HG03159 (cell line): ENCODE measurements around the gene HOXA7.

ENCODE experiments used
- ATAC-seq: cut with Tn5 transposase; IDR thresholded peaks from one replicate; pipeline ENCODE4 v1.9.1; 2021; ENCODE audit warnings: mild to moderate bottlenecking, moderate library complexity; ENCODE audit not compliant: unreplicated experiment

HOXA7 gene

GRCh38 chr7:27137640-27138315, 18.7 kb downstream of the HOXA7 start:
- ATAC-seq: no peak

- no peak for ATAC-seq
Observed at GRCh38 chr7:27134392-27134791, 22.1 kb downstream of the HOXA7 start.

GRCh38 chr7:27133409-27134231, 22.9 kb downstream of the HOXA7 start:
- no peak for ATAC-seq

- ATAC-seq: no peak
Observed at GRCh38 chr7:27132978-27133377, 23.5 kb downstream of the HOXA7 start.

GRCh38 chr7:27132214-27132613, 24.3 kb downstream of the HOXA7 start:
- no peak for ATAC-seq

- ATAC-seq: no peak
Observed at GRCh38 chr7:27131390-27131819, 25.1 kb downstream of the HOXA7 start.

- no peak for ATAC-seq
Observed at GRCh38 chr7:27130540-27131389, 25.7 kb downstream of the HOXA7 start, which contains the start of gene HOXA4. TSS of gene HOXA4 (minus strand) at chr7:27130757. CDS start at chr7:27130733, 24 bp downstream.

- no peak for ATAC-seq
Observed at GRCh38 chr7:27129729-27130539, 26.5 kb downstream of the HOXA7 start.

GRCh38 chr7:27128776-27129728, 27.4 kb downstream of the HOXA7 start:
- ATAC-seq: no peak

- no peak for ATAC-seq
Observed at GRCh38 chr7:27128034-27128433, 28.4 kb downstream of the HOXA7 start.

GRCh38 chr7:27126596-27127327, 29.7 kb downstream of the HOXA7 start:
- no peak for ATAC-seq

GRCh38 chr7:27125986-27126394, 30.5 kb downstream of the HOXA7 start:
- no peak for ATAC-seq

- ATAC-seq: no peak
Observed at GRCh38 chr7:27124902-27125689, 31.4 kb downstream of the HOXA7 start.

GRCh38 chr7:27124096-27124901, 32.2 kb downstream of the HOXA7 start:
- no peak for ATAC-seq

GRCh38 chr7:27123477-27124053, 32.9 kb downstream of the HOXA7 start:
- ATAC-seq: no peak

GRCh38 chr7:27123007-27123476, 33.4 kb downstream of the HOXA7 start:
- ATAC-seq: no peak
